ENCODE measurements around the gene ASMTL. TPM values are rescaled to one million over a fixed set of nuclear protein-coding genes. Genes with fewer than 3 reads are reported as not detected.

The ASMTL gene
- polyA plus RNA-seq, 1 experiment, result 18.9 TPM

DNA sequence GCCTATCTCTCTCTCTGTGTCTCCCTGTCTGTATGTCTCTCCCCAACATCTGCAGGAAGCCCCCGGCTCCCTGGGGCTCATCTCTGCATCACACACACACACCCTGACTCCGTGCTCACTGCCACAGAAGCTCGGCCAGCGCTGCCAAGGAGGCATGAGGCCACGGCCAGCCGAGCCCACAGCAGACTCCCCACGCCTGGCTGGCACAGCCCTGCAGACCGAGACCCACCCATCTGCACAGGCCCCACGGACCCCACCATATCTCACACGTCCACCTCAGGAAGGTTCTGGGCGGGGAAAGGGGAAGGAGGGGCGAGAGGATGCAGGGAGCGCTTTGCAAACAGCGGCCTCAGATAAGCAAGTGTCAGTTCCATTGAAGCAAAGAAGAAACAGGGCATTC lies 32.3 kb downstream of the ASMTL start:
- H3K9me3 ChIP-seq (ENCODE audit: control insufficient read depth, insufficient read depth, low read length), result peaks cover 35% of the 10 kb centered on the region
- POLR2A ChIA-PET, result no interaction called here
- TF ChIP-seq, protein P1, sequence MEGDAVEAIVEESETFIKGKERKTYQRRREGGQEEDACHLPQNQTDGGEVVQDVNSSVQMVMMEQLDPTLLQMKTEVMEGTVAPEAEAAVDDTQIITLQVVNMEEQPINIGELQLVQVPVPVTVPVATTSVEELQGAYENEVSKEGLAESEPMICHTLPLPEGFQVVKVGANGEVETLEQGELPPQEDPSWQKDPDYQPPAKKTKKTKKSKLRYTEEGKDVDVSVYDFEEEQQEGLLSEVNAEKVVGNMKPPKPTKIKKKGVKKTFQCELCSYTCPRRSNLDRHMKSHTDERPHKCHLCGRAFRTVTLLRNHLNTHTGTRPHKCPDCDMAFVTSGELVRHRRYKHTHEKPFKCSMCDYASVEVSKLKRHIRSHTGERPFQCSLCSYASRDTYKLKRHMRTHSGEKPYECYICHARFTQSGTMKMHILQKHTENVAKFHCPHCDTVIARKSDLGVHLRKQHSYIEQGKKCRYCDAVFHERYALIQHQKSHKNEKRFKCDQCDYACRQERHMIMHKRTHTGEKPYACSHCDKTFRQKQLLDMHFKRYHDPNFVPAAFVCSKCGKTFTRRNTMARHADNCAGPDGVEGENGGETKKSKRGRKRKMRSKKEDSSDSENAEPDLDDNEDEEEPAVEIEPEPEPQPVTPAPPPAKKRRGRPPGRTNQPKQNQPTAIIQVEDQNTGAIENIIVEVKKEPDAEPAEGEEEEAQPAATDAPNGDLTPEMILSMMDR (IDR thresholded peaks at IDR 0.05; ENCODE audit: low read depth, low read length), result no peak
- H3K27me3 ChIP-seq (ENCODE audit: control insufficient read depth, insufficient read depth, low read length), result no peaks in the 10 kb centered on the region
- H3K27ac ChIP-seq (ENCODE audit: low read depth, low read length), result no peak overlapping the region
- H3K4me3 ChIP-seq (ENCODE audit: low read depth, low read length), result no peak overlapping the region
- DNase-seq (ENCODE audit: low read depth, low spot score), result no peak
- CTCF ChIA-PET, result no interaction called here

DNA sequence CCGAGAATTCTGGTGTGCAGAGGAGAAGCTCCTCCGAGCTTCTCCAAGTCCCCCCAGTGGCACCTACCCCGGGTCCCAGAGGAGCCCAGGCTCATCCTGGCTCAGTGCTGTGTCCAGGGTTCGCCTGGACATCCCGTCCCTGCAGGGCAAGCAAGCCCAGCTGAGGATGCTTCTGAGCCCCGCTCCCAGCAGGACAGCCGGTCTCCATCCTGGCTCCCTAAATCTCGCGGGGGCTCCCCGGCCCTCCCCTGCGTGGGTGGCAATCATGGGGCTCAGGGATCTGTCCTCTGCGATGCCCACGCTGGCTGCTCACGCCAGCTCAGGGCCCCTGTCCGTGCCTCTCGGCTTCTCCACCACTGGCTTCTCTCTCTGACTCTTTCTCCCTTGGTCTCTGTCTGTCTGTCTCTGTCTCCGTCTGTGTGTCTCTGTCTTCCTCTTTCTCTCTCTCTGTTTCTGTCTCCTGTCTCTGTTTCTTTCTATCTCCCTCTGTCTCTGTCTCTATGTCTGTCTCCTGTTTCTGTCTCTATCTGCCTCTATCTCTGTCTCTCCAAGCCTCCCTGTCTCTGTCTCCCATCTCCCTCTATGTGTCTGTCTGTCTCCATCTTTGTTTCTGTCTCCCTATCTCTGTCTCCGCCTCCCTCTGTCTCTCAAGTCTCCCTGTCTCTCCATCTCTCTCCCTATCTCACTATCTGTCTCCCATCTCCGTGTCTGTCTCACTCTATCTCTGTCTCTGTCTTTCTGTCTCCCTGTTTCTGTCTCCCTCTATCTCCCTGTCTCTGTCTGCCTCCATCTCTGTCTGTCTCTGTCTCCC lies 33.0 kb downstream of the ASMTL start:
- Histone ChIP-seq H3K27me3 (ENCODE audit: control insufficient read depth, insufficient read depth, low read length) (no peaks in the 10 kb centered on the region), H3K4me3 (ENCODE audit: low read depth, low read length) (no peak overlapping the region), H3K27ac (ENCODE audit: low read depth, low read length) (no peak overlapping the region), H3K9me3 (ENCODE audit: control insufficient read depth, insufficient read depth, low read length) (peaks cover 35% of the 10 kb centered on the region)
- DNase-seq (ENCODE audit: low read depth, low spot score), result no peak
- CTCF ChIA-PET, result no interaction called here
- POLR2A ChIA-PET, result no interaction called here
- TF ChIP-seq, protein P1 (IDR thresholded peaks at IDR 0.05; ENCODE audit: low read depth, low read length), result no peak

DNA sequence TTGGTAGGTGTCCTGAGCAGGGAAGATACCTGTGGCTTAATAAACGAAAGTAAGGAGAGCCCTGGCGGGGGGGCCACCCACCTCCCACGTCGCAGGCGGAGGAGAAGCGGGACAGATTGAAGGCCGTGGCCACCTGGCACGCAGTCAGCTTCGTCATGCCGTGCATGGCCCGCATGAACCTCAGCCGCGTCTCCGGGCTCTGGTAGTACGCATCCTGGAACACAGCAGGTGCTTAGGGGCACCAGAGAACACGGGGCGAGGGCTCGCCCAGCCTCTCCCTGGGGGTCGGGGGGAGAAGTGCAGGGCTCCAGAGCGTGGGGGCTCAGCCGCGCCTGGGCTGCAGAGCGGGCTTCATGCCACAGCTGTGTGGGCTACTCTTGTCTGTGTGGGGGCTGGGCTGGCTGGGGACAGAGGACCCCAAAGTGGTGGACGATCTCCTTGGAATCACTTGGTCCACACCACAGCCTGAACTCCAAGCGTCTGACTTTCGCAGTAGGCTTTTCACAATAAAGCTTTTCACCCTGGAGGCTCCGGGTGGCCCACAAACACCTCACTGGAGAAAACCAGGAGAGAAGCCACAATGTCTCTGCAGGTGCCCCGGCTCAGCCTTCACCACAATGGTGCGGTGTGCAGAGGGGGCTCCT lies 33.7 kb downstream of the ASMTL start:
- DNase-seq (ENCODE audit: low read depth, low spot score), result no peak
- TF ChIP-seq, protein P1 (IDR thresholded peaks at IDR 0.05; ENCODE audit: low read depth, low read length), result no peak
- Histone ChIP-seq H3K4me3 (ENCODE audit: low read depth, low read length) (no peak overlapping the region), H3K27ac (ENCODE audit: low read depth, low read length) (no peak overlapping the region), H3K9me3 (ENCODE audit: control insufficient read depth, insufficient read depth, low read length) (peaks cover 35% of the 10 kb centered on the region), H3K27me3 (ENCODE audit: control insufficient read depth, insufficient read depth, low read length) (no peaks in the 10 kb centered on the region)
- ChIA-PET POLR2A (no interaction called here), CTCF (no interaction called here)

DNA sequence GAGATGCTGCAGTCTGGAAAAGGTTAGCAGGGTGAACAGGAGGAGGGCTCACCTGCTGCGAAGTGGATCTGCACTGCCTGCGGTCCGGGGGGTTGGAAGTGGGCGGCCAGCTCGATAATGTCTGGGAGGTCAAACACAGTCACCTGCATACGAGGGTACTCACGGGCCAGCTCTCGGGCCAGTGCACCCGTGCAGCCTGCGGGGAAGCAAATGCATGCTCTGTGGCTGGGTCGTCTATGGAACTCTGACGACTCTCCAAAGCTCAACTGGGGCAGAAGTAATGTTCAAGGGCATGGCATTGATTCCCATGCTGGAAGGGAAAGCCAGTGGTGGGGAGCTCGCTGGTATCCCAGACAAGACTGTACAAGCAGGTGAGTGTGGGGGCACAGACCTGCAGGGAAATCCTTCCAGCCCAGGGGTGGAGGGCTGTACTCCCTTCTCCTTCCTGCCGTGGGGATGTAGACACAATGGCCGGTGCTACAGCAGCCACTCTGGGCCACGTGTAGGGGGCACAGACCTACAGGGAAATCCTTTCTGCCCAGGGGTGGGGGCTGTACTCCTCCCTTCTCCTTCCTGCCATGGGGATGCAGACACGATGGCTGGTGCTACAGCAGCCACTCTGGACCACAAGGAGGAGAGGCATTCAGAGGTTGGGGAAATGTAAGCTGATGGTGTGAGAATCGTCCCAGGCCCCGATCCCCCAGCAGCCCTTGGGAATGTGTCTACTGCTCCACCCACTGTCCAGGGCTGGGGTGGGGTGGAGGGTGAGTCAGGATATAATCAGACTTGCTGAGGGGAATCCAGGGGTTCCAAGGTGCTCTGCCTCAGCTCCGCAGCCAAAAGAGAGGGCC lies 34.6 kb downstream of the ASMTL start:
- DNase-seq (ENCODE audit: low read depth, low spot score), result no peak
- CTCF ChIA-PET, result no interaction called here
- Histone ChIP-seq H3K27ac (ENCODE audit: low read depth, low read length) (no peak overlapping the region), H3K27me3 (ENCODE audit: control insufficient read depth, insufficient read depth, low read length) (no peaks in the 10 kb centered on the region), H3K9me3 (ENCODE audit: control insufficient read depth, insufficient read depth, low read length) (peaks cover 33% of the 10 kb centered on the region), H3K4me3 (ENCODE audit: low read depth, low read length) (no peak overlapping the region)
- TF ChIP-seq, protein P1 (IDR thresholded peaks at IDR 0.05; ENCODE audit: low read depth, low read length), result no peak
- POLR2A ChIA-PET, result no interaction called here
